Activated gamma-delta T cell treated with anti-CD3 and anti-CD28 coated beads, Interleukin-2, amount 50 U/mL, for 16 hours (primary cell): Measurements from ENCODE around the gene GSK3A.

Experiments
- DNase-seq: peaks from one replicate; pipeline ENCODE4 v3.0.0-alpha.2; 2020; ENCODE audit warnings: low read depth

The GSK3A gene

GRCh38 chr19:42199440-42200115, 42.8 kb downstream of the GSK3A start:
- no peak for DNase-seq

DNA sequence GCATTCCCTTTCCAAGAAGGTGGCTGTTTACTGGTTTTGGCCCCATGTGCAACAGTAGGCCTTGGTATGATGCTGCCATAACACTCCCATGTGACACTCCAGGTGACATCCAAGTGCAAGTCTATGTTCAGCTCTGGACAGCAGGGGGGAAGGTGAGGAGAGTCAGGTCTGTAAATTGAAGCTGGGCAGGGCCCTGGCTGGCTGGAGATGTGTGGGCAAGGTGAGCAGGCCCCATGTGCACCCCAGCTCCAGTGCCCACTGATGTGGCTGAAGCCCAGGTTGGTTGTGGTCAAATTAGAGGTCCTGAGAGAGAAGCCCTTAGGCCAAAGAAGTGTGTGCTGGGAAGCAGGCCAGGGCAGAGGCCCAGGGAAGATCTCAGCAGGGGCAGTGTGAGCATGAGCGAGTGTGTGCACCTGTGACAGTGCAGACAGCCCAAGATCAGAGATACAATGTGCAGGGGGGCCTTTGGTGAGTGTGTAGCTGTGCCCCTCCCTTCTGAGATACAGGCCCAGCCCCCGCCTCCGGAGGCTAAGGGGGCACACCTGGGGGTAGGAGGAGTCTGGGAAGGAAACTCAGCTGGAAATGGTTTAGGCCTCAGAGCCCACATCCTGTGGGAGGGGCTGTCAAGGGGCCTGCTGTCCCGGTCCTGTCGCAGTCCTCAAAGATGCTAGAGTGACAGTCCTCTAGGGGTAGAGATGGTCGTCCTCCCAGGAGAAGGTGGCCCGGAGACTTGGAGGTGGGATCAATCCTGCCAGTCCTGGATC, 43.5 kb downstream of the GSK3A start:
- DNase-seq, result peak; percentile 65

- no peak for DNase-seq
Observed at GRCh38 chr19:42197375-42197817, 45.0 kb downstream of the GSK3A start.

DNA sequence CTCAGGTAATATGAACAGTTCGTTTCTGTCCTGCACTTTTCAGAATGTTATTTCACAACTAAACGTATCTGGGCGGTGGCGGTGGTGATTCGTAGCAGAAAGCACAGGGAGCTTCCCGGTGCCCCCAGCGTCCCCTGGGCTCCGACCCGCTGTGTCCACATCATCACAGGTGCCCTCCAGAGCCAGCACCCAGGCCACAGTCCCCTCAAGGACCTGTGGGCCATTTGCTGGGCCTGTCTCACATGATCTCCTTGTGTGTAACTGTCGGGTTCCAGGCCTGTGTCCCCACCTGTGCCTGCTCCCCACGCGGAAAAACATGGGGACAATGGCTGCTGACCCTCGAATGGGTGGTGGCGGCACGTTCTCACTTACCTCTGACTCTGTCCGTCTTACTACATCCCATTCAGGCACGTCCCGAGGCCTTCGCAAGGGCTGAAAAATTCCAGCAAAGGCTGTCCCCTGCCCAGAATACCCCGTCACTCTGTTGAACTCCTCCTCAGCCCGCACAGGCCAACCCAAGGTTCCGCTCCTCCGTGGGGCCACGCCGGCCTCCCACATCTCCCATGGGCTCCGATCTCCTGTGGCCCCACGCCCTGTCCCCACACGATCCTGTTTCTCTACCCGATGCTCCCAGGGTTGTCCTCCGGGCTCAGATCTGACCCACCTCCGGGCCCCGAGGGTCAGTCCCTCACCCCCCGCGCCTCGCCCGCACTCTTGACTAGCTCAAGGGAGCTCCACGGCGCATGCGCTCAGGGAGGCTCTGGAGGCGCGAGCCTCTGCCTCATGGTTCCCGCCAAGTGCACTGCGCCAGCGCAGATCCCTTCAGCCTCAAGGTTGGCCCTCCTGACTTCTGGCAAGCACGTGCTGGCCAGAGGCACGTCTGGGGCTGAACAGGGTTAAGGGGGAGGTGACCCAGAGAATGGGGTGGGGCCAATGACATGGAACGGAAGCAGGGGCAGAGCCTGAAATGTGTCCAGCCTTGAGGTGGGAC, 46.1 kb downstream of the GSK3A start:
- DNase-seq, result no peak

DNA sequence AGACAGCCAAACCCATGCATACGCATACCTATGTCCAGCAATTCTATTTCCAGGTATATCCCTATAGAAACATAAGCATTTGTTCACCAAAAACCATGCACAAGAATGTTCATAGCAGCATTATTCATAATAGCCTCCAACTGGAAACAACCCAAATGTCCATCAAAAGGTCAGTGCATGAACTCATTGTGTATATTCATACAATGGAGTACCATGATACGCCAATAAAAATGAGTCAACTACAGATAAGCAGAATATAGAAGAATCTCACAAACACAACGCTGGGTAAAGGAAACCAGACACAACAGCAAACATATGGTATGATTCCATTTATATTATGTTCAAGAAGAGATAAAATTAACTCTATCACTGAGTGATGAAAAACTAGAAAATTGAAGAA, 48.7 kb downstream of the GSK3A start:
- DNase-seq, result no peak

GRCh38 chr19:42193294-42193693, 49.1 kb downstream of the GSK3A start:
- DNase-seq, result no peak

DNA sequence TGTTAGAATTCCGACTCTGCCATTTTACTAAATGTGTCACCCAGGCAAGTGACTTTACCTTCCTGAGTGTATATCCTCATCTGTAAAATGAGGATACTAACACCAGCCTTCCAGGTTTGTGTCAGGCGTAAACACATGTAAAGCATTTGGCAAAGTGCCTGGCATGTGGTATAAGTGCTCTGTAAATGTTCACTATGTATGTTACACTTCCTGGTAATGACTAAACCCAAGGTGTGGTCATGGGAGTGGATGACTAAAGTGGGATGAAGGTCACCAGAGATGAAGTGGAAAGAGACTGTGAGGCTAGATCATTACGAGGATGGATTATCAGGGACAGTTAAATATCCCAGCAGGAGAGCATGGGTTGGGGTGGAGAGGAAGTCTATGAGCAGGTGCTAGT, 50.5 kb downstream of the GSK3A start:
- no peak for DNase-seq

- no peak for DNase-seq
Observed at GRCh38 chr19:42191330-42191729, 51.1 kb downstream of the GSK3A start.

DNA sequence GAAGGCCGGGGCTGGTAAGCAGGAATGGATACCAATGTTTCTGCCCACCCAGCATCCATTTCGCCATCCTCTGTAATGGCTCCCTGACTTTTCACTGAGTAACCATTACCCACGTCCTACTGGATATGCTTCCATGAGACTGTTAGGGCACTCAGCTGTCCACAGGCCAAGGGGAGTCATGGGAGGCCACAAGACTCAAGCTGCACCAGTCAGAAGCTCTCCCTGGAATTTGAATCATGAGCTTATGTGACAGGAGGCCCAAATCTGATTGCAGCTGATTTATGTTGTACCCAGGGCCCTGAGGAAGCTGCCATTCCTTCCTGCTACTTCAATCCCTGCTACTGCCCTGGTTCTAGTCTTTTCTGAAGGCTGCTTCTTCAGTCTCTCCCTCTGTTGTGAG, 53.3 kb downstream of the GSK3A start:
- no peak for DNase-seq

DNA sequence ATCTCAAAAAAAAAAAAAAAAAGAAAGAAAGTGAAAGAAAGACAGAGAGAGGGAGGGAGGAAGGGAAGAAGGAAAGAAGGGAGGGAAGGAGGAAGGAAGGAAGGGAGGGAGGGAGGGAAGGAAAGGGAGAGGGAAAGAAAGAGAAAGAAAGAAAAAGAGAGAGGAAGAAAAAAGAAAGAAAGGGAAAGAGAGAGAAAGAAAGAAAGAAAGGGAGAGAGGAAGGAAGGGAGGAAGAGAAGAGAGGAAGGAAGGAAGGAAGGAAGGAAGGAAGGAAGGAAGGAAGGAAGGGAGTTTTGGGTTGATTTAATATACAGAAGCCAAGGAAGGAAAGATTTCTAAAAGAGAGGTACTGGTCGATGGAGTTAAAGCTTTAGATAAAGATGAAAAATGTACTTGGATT, 53.7 kb downstream of the GSK3A start:
- no peak for DNase-seq

GRCh38 chr19:42185277-42185676, 57.1 kb downstream of the GSK3A start:
- no peak for DNase-seq

- DNase-seq, result peak; percentile 54
Observed at GRCh38 chr19:42184401-42184861, 58.0 kb downstream of the GSK3A start.
